ENCODE results near the gene LRP11. TPM values are rescaled to one million over a fixed set of nuclear protein-coding genes. Genes with fewer than 3 reads are reported as not detected.
A peak's percentile ranks its signal among the peaks of the same experiment; 100 is the strongest.
"Not testable (repeated sequence)": the region's sequence is repeated elsewhere in the genome, so short reads cannot be mapped to it uniquely, and the experiment has no call there.

LRP11 gene
- total RNA-seq, 1 donor from 2014 or later = 129 TPM

DNA sequence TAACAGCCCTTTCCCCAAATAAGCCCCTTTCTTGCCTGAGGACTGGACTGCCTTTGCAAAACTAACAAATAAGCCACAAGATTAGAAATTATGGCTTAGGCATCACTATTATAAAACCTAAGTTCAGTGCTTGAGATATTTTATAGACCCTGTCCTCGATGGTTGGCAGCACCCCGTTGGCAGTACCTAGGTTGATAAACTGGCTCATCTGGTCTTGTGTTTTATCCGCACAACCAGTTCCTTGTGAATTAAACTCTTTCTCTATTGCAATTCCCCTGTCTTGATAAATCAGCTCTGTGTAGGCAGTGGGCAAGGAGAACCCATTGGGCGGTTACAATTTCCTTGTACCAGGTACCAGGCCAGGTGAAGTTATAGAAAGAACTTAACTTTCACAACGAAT, 6.6 kb downstream of the LRP11 start:
- FAIRE-seq = no peak
- Histone ChIP-seq H3K36me3 (ENCODE audit: control insufficient read depth, insufficient read depth, low read length) (no peaks in the 10 kb centered on the region), H3K27me3 (ENCODE audit: control insufficient read depth, insufficient read depth, low read length) (no peaks in the 10 kb centered on the region), H3K4me3 (ENCODE audit: low read depth, low read length) (peak overlapping the region; percentile 2)
- DNase-seq (ENCODE audit: low read depth) = no peak
- TF ChIP-seq, protein P1, sequence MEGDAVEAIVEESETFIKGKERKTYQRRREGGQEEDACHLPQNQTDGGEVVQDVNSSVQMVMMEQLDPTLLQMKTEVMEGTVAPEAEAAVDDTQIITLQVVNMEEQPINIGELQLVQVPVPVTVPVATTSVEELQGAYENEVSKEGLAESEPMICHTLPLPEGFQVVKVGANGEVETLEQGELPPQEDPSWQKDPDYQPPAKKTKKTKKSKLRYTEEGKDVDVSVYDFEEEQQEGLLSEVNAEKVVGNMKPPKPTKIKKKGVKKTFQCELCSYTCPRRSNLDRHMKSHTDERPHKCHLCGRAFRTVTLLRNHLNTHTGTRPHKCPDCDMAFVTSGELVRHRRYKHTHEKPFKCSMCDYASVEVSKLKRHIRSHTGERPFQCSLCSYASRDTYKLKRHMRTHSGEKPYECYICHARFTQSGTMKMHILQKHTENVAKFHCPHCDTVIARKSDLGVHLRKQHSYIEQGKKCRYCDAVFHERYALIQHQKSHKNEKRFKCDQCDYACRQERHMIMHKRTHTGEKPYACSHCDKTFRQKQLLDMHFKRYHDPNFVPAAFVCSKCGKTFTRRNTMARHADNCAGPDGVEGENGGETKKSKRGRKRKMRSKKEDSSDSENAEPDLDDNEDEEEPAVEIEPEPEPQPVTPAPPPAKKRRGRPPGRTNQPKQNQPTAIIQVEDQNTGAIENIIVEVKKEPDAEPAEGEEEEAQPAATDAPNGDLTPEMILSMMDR (IDR thresholded peaks at IDR 0.05; ENCODE audit: insufficient read depth, low read length, severe bottlenecking) = no peak

DNA sequence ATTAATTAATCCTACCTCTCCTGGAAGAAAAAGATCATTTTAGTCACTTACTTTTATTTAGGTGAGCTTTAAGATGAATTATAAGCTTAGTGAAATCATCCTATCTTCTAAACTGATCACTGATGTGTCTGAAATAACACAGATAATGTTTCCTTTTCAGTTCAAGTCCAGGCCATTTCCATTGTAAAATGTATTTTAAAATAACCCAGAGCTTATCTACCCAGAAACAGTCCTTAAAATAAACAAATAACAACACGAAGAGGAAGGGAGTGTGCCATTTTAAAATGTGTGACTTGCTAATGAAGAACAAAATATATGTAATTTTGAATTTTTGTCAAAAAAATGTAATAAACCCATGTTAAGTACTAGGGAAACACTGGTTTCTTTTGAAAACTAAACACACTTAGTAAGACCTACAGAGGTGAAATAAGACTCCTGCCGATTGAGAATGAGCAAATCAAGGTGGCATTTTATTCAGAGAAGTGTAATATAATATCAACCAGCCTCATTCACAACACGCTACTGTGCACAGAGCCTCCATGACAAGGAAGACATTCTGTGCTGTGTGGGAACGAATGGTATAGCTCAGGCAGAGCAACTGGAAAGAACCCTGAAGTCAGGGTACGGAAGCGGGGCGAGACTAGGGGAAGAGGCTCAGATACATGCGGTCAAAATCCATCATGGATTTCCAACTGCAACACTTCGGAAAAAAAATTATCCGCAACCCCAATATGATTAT, 7.7 kb downstream of the LRP11 start:
- TF ChIP-seq, protein P1 (IDR thresholded peaks at IDR 0.05; ENCODE audit: insufficient read depth, low read length, severe bottlenecking) = no peak
- H3K4me3 ChIP-seq (ENCODE audit: low read depth, low read length) = peak overlapping the region; percentile 34
- DNase-seq (ENCODE audit: low read depth) (peak; percentile 48), FAIRE-seq (no peak)
- H3K36me3 ChIP-seq (ENCODE audit: control insufficient read depth, insufficient read depth, low read length) = peaks cover 1% of the 10 kb centered on the region
- no peaks in the 10 kb centered on the region for H3K27me3 ChIP-seq (ENCODE audit: control insufficient read depth, insufficient read depth, low read length)

DNA sequence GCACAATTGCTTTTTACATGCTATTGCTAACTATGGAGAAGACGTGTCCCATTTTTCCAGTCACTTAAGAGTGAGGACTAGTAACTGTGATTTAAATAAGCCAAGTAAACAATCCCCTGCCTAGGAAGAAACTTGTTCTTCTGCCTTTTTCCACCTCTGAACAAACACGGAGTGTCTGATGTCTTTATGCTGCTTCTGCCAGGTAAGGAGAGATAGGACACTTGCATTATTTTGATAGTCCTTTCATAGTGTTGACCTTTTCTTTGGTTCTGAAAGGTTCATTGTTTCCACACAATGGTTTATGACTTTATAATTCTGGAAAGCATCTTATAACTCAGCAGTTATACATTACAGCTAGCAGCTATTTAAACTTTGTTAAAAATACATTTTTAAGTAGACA, 8.4 kb downstream of the LRP11 start:
- FAIRE-seq = no peak
- peak; percentile 38 for DNase-seq (ENCODE audit: low read depth)
- Histone ChIP-seq H3K36me3 (ENCODE audit: control insufficient read depth, insufficient read depth, low read length) (peaks cover 5% of the 10 kb centered on the region), H3K4me3 (ENCODE audit: low read depth, low read length) (peak overlapping the region; percentile 34), H3K27me3 (ENCODE audit: control insufficient read depth, insufficient read depth, low read length) (no peaks in the 10 kb centered on the region)
- TF ChIP-seq, protein P1 (IDR thresholded peaks at IDR 0.05; ENCODE audit: insufficient read depth, low read length, severe bottlenecking) = no peak

DNA sequence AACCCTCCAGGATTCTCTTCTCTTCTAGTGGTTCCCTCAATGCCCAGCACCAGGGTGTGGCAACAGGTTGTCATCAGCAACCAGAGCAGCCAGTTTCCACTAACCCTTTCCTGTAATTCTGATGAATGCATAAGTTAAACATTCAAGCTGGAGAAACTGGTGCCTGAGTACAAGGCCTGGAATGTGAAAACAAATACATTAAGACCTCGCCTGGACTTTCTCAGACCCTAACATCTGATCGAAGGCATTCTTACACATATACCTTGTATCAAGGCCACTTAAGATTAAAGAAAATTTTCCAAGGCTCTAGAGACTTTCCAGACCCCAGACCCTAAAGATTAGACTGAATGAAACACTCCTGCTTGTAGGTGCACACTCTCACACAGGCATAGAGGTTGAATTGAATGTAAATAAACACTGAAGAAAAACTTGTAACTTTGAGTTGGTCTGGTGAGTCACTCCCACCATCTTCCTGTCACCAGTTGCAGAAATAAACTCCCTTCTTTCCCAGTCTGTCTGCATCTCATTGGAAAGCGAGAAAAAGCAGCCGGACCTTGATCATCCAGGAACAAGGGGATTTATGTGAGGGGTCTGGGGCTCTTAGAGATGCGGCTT, 9.0 kb downstream of the LRP11 start:
- DNase-seq (ENCODE audit: low read depth) = peak; percentile 98
- FAIRE-seq = no peak
- peaks cover 5% of the 10 kb centered on the region for H3K36me3 ChIP-seq (ENCODE audit: control insufficient read depth, insufficient read depth, low read length)

DNA sequence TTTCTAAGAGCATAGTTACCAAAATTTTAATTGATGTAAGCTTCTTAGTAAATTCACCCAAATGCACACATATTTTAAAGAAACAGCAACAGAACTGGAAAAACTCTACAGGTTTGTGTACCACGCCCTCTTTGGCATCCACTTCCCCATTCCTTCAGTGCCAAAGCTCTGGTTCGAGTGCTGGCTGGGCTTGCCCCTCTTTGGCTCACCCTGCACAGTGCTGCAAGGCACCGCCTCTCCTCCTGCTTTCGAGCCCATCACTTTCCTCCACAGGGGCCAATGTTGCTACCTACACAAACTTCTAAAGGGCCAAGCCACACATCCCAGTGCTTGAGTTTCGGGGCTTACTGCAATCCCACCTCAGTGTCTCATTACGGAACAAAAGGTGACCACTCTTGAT, 9.6 kb downstream of the LRP11 start:
- FAIRE-seq (no peak), DNase-seq (ENCODE audit: low read depth) (peak; percentile 80)
- Histone ChIP-seq H3K27me3 (ENCODE audit: control insufficient read depth, insufficient read depth, low read length) (no peaks in the 10 kb centered on the region), H3K4me3 (ENCODE audit: low read depth, low read length) (peak overlapping the region; percentile 1), H3K36me3 (ENCODE audit: control insufficient read depth, insufficient read depth, low read length) (peaks cover 7% of the 10 kb centered on the region)
- TF ChIP-seq, protein P1 (IDR thresholded peaks at IDR 0.05; ENCODE audit: insufficient read depth, low read length, severe bottlenecking) = no peak

More for the DNA sequence above, 9.0 kb downstream of the LRP11 start:
- H3K4me3 ChIP-seq (ENCODE audit: low read depth, low read length) = peak overlapping the region; percentile 34
- H3K27me3 ChIP-seq (ENCODE audit: control insufficient read depth, insufficient read depth, low read length) = no peaks in the 10 kb centered on the region
- TF ChIP-seq, protein P1 (IDR thresholded peaks at IDR 0.05; ENCODE audit: insufficient read depth, low read length, severe bottlenecking) = no peak

DNA sequence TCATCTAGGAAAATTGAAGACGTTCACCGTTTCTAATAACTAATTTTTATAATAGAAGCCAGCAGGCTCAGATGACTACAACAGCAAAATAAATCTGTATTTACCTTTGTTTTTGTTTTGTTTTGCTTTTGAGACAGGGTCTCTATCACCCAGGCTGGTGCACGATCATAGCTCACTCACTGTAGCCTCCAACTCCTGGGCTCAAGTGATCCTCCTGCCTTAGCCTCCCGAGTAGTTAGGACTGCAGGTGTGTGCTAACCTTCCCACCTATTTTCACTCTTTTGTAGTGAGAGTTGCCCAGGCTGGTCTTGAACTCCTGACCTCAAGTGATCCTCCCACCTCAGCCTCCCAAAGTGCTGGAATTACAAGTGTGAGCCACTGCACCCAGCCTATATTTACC, 10.1 kb downstream of the LRP11 start:
- not testable (repeated sequence) for FAIRE-seq; DNase-seq (ENCODE audit: low read depth); H3K27me3 ChIP-seq (ENCODE audit: control insufficient read depth, insufficient read depth, low read length); H3K36me3 ChIP-seq (ENCODE audit: control insufficient read depth, insufficient read depth, low read length); H3K4me3 ChIP-seq (ENCODE audit: low read depth, low read length)
